Measurements from ENCODE around the gene CDK11A.
A peak's percentile ranks its signal among the peaks of the same experiment; 100 is the strongest.
"Not testable (repeated sequence)": the region's sequence is repeated elsewhere in the genome, so short reads cannot be mapped to it uniquely, and the experiment has no call there.

CDK11A gene

GRCh38 chr1:1726088-1726487 lies 1.9 kb upstream of the CDK11A start:
- DNase-seq (ENCODE audit: low read depth) = not testable (repeated sequence)

- no peak for DNase-seq (ENCODE audit: low read depth)
Measured at GRCh38 chr1:1721201-1721600, 3.0 kb downstream of the CDK11A start.

GRCh38 chr1:1715109-1715883 lies 8.9 kb downstream of the CDK11A start:
- DNase-seq (ENCODE audit: low read depth) = not testable (repeated sequence)

- not testable (repeated sequence) for DNase-seq (ENCODE audit: low read depth)
Measured at GRCh38 chr1:1707897-1708296, 16.3 kb downstream of the CDK11A start.

GRCh38 chr1:1707241-1707640 lies 16.9 kb downstream of the CDK11A start:
- not testable (repeated sequence) for DNase-seq (ENCODE audit: low read depth)

GRCh38 chr1:1705623-1706022 lies 18.5 kb downstream of the CDK11A start:
- DNase-seq (ENCODE audit: low read depth) = not testable (repeated sequence)

GRCh38 chr1:1704284-1704957 lies 19.7 kb downstream of the CDK11A start:
- not testable (repeated sequence) for DNase-seq (ENCODE audit: low read depth)

GRCh38 chr1:1703796-1704195 lies 20.4 kb downstream of the CDK11A start:
- DNase-seq (ENCODE audit: low read depth) = no peak

GRCh38 chr1:1702506-1702905 lies 21.7 kb downstream of the CDK11A start:
- not testable (repeated sequence) for DNase-seq (ENCODE audit: low read depth)

- DNase-seq (ENCODE audit: low read depth) = not testable (repeated sequence)
Measured at GRCh38 chr1:1700557-1700956, 23.6 kb downstream of the CDK11A start.

GRCh38 chr1:1700067-1700466 lies 24.1 kb downstream of the CDK11A start:
- DNase-seq (ENCODE audit: low read depth) = not testable (repeated sequence)

- not testable (repeated sequence) for DNase-seq (ENCODE audit: low read depth)
Measured at GRCh38 chr1:1699061-1699460, 25.1 kb downstream of the CDK11A start.

GRCh38 chr1:1697358-1698183 lies 26.6 kb downstream of the CDK11A start:
- DNase-seq (ENCODE audit: low read depth) = not testable (repeated sequence)

GRCh38 chr1:1696431-1697357 lies 27.5 kb downstream of the CDK11A start:
- not testable (repeated sequence) for DNase-seq (ENCODE audit: low read depth)

GRCh38 chr1:1692714-1693647 lies 31.2 kb downstream of the CDK11A start, which contains the start of gene SLC35E2B:
SLC35E2B (minus strand) TSS chr1:1692795; CDS start chr1:1676699, 16,096 bp downstream.
- DNase-seq (ENCODE audit: low read depth) = peak; percentile 87

- DNase-seq (ENCODE audit: low read depth) = peak; percentile 67
Measured at GRCh38 chr1:1692324-1692713, 31.8 kb downstream of the CDK11A start.

GRCh38 chr1:1691443-1691842 lies 32.7 kb downstream of the CDK11A start:
- not testable (repeated sequence) for DNase-seq (ENCODE audit: low read depth)

- not testable (repeated sequence) for DNase-seq (ENCODE audit: low read depth)
Measured at GRCh38 chr1:1689526-1689925, 34.6 kb downstream of the CDK11A start.

GRCh38 chr1:1687846-1688245 lies 36.3 kb downstream of the CDK11A start:
- no peak for DNase-seq (ENCODE audit: low read depth)
